Lung (tissue), 12 donors: Measurements from ENCODE around the gene RASD1. TPM values are rescaled to one million over a fixed set of nuclear protein-coding genes. Genes with fewer than 3 reads are reported as not detected.

Source experiments
- ATAC-seq: fragments of 200-7000 bp; cut with Tn5 transposase; one replicate; pipeline ENCODE4 v1.9.1; 2020; ENCODE audit warnings: moderate number of reproducible peaks; ENCODE audit not compliant: insufficient read depth, low FRiP score
- DNase-seq, 3 donors: peaks; one replicate each; pipeline ENCODE4 v3.0.0-alpha.2; 2013 to 2017
- H3K27ac ChIP-seq, 2 donors: one replicate each; pipeline ENCODE4 v1.5.1; 2013; ENCODE audit warnings: mild to moderate bottlenecking in 2 of 2, moderate library complexity in 2 of 2, control low read depth in 1 of 2, inconsistent platforms in 1 of 2, low read depth in 1 of 2, low read length in 1 of 2
- H3K27me3 ChIP-seq, 3 donors: one replicate each; pipeline ENCODE4 v1.5.1; 2013; ENCODE audit warnings: low read length in 2 of 3; ENCODE audit not compliant: control insufficient read depth in 3 of 3, insufficient read depth in 3 of 3
- H3K36me3 ChIP-seq, 4 donors: one replicate each; pipeline ENCODE4 v1.5.1; 2013; ENCODE audit warnings: low read length in 4 of 4, mild to moderate bottlenecking in 1 of 4, moderate library complexity in 1 of 4; ENCODE audit not compliant: control insufficient read depth in 4 of 4, insufficient read depth in 4 of 4
- H3K4me1 ChIP-seq, 5 donors: one replicate each; pipeline ENCODE4 v1.5.1; 2013; ENCODE audit warnings: low read length in 5 of 5, mild to moderate bottlenecking in 2 of 5, moderate library complexity in 1 of 5; ENCODE audit not compliant: control insufficient read depth in 5 of 5, insufficient read depth in 5 of 5
- H3K4me3 ChIP-seq: one replicate; pipeline ENCODE4 v1.5.1; 2013; ENCODE audit warnings: mild to moderate bottlenecking, control low read depth, moderate library complexity
- H3K9ac ChIP-seq, 2 donors: one replicate each; pipeline ENCODE4 v1.5.1; 2013; ENCODE audit warnings: low read length in 2 of 2, control low read depth in 1 of 2; ENCODE audit not compliant: insufficient read depth in 1 of 2
- H3K9me3 ChIP-seq, 4 donors: one replicate each; pipeline ENCODE4 v1.5.1; 2013; ENCODE audit warnings: low read length in 3 of 4, mild to moderate bottlenecking in 1 of 4, moderate library complexity in 1 of 4; ENCODE audit not compliant: control insufficient read depth in 4 of 4, insufficient read depth in 3 of 4
- CTCF ChIP-seq: IDR thresholded peaks from 2 replicates; pipeline ENCODE4 v1.5.1; 2012; ENCODE audit warnings: mild to moderate bottlenecking; ENCODE audit errors: control extremely low read depth, extremely low read depth
- WGBS, 2 donors: extraction: QIAGEN DNeasy Blood & Tissue Kit; methylation state at CpG; one replicate each; pipeline ENCODE4 v1.1.7; 2013; 5-methylcytosine and 5-hydroxymethylcytosine counted together
- polyA plus RNA-seq, 2 donors: library from polyadenylated mRNA; stranded (reverse); fragments of 200-250 nt; gene quantifications; one replicate each; pipeline ENCODE4 v1.2.1, GENCODE V29; 2013
- total RNA-seq, 2 donors: library from RNA; depleted of rRNA in 1 of 2; stranded (reverse); fragments of >200 nt in 1 of 2; gene quantifications; one replicate each; pipeline ENCODE4 v1.2.1, GENCODE V29; 2014 to 2021
- donor health status: control.
- donor health status: control.
- donor health status: Bipolar disorder and iron deficiency.
- donor health status: healthy.
- donor health status: DM: yes; HTN: yes; CAD: no.

RASD1 gene
- total and polyA plus RNA-seq, 4 donors = 3.8 to 53.8 (median 12.4) TPM

- peaks cover 0 to 9% (median 0%) of the 10 kb centered on the region in 5 donors for H3K4me1 ChIP-seq
- H3K9me3 ChIP-seq = no peaks in the 10 kb centered on the region
- WGBS, 2 donors = 88 to 90% methylated on average over 17 of the region's 17 CpGs
- peaks cover 0 to 6% (median 0%) of the 10 kb centered on the region in 3 donors for H3K27me3 ChIP-seq
- no peak overlapping the region for H3K4me3 ChIP-seq
- ATAC-seq (no peak), DNase-seq (no peak)
- no peak for TF ChIP-seq CTCF
- no peak overlapping the region for H3K9ac ChIP-seq
- no peak overlapping the region for H3K27ac ChIP-seq
- no peaks in the 10 kb centered on the region for H3K36me3 ChIP-seq
Measured at GRCh38 chr17:17499402-17500145, 3.4 kb upstream of the RASD1 start.

DNA sequence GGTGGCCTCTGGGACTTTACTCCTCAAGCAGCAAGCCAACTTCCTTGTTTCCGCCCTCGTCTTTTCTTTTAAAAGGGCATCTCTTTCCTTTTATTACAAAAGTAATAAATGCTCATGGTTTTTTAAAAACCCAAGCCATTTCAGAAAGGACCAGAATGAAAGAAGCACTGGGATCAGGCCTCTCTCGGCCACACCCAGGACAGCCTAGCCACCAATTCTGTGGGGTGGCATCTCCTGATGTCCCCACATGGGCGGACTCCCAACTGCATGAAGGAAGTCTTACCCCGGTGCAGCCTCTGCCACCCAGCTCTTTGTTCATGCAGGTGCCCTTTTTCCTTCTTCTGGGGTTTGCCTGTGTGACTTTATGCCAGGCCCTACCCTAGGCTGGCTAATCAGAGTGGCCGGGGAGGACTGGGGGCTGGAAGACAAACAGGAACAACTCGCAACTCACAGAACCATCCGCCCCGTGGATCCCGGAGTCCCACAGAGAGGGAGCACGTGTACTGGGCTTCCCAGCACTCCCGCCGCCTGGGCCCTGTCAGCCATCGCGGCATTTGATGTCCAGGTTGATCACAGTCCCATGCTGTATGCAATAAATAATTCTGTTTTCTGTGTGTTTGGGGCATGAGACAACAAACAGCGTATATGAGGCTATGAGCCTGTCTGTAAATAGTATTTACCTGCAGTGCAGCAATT lies 2.6 kb upstream of the RASD1 start:
- Histone ChIP-seq H3K9me3 (no peaks in the 10 kb centered on the region), H3K36me3 (no peaks in the 10 kb centered on the region), H3K27ac (no peak overlapping the region), H3K9ac (no peak overlapping the region), H3K4me3 (no peak overlapping the region), H3K4me1 (peaks cover 0 to 9% (median 0%) of the 10 kb centered on the region in 5 donors), H3K27me3 (peaks cover 0 to 6% (median 0%) of the 10 kb centered on the region in 3 donors)
- DNase-seq (no peak), ATAC-seq (no peak)
- 85 to 88% methylated on average over 16 of the region's 16 CpGs for WGBS, 2 donors
- no peak for TF ChIP-seq CTCF

DNA sequence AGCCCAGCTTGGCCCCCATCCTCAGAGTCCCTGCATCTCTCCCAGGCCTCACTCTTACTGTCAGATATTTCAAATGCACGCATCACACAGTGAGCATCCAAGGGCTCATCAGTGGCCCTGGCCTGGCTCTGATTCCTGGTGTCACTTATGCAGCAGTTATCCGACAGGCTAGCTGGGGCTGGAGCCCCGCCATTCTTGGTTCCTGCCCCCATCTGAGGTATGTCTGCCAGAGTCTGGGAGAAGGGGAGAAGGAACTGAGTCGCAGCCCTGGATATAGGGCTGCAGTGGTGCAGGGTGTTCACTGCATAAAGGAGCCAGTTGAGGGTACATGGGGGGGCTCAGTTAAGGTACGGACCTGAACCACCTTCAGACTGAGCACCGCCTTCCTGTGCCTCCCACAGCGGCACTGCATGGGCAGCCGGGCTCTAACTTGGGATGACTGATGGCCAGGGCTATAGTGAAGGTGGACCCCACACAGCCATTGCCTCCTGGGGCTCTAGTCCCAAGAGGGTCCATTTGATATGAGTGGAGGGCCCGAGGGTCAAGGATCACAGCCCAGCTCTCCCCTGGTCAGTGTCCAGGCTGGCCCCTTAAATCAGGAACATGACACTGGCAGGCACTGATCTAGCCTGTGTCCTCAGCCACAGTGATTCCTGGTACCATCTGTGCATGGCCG lies 1.8 kb upstream of the RASD1 start:
- DNase-seq = peak in 1 of 3 donors; percentile 4
- 95 to 97% methylated on average over 10 of the region's 10 CpGs for WGBS, 2 donors
- Histone ChIP-seq H3K36me3 (no peaks in the 10 kb centered on the region), H3K4me3 (no peak overlapping the region), H3K9me3 (no peaks in the 10 kb centered on the region), H3K9ac (no peak overlapping the region), H3K27ac (no peak overlapping the region), H3K4me1 (peaks cover 0 to 9% (median 0%) of the 10 kb centered on the region in 5 donors), H3K27me3 (peaks cover 0 to 6% (median 0%) of the 10 kb centered on the region in 3 donors)
- no peak for ATAC-seq
- TF ChIP-seq CTCF = no peak
